Gastrocnemius medialis (tissue), 4 donors: ENCODE measurements around the gene ITGB2.

Experiments used
- POLR2A ChIP-seq, 2 donors: fragments of 450-650 bp; IDR thresholded peaks; one replicate each; pipeline ENCODE4 v1.6.1; 2017; ENCODE audit warnings: antibody characterized with exemption in 2 of 2, mild to moderate bottlenecking in 2 of 2, moderate library complexity in 2 of 2
- TF ChIP-seq, protein P1 (sequence below), 5 experiments: fragments of 450-650 bp in 3 of 5; fragments of 200-600 bp in 2 of 5; sonication (generic) in 2 of 5; IDR thresholded peaks in 4 of 5; conservative IDR thresholded peaks in 1 of 5; 1 replicate in 4 of 5; 2 replicates in 1 of 5; pipeline ENCODE4 v1.5.1; 2016 to 2019; ENCODE audit warnings: antibody characterized with exemption in 5 of 5, mild to moderate bottlenecking in 3 of 5, moderate library complexity in 3 of 5

DNA sequence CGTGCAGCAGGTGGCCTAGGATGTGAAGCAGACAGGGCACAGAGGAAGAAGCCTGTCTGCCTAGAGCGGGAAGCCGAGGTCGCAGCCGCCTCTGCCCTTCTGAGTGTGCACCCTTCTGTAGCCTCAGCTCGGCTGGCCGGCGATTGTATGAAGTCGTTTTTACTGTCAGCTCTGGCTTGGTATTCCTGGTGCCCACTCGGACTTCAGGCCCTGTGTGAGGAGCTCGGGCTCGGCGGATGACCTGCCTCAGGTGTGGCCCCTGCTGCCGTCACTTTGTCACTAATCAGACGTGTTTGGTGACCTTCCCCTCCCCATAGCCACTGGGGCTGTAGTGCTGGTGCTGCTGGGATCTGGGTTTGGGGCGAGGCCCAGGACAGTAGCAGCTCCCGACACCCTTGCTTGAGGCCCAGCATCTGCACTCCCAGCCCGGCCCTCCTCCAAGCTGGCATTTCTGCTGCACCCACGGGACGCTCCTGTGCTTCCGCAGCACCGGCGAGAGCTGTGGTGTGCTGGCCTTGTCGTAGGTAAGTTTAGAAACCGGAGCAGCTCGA, 37.3 kb upstream of the ITGB2 start:
- TF ChIP-seq, protein P1, sequence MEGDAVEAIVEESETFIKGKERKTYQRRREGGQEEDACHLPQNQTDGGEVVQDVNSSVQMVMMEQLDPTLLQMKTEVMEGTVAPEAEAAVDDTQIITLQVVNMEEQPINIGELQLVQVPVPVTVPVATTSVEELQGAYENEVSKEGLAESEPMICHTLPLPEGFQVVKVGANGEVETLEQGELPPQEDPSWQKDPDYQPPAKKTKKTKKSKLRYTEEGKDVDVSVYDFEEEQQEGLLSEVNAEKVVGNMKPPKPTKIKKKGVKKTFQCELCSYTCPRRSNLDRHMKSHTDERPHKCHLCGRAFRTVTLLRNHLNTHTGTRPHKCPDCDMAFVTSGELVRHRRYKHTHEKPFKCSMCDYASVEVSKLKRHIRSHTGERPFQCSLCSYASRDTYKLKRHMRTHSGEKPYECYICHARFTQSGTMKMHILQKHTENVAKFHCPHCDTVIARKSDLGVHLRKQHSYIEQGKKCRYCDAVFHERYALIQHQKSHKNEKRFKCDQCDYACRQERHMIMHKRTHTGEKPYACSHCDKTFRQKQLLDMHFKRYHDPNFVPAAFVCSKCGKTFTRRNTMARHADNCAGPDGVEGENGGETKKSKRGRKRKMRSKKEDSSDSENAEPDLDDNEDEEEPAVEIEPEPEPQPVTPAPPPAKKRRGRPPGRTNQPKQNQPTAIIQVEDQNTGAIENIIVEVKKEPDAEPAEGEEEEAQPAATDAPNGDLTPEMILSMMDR (IDR thresholded peaks at IDR 0.05 in 4 of 5, conservative IDR thresholded peaks at IDR 0.05 in 1 of 5): no peak
- TF ChIP-seq POLR2A (IDR thresholded peaks at IDR 0.05): no peak
